IgD-negative memory B cell (primary cell): ENCODE measurements around the gene SPARC. TPM values are rescaled to one million over a fixed set of nuclear protein-coding genes. Genes with fewer than 3 reads are reported as not detected.
"Not testable (repeated sequence)": the region's sequence is repeated elsewhere in the genome, so short reads cannot be mapped to it uniquely, and the experiment has no call there.

ENCODE experiments used
- H3K27ac Mint-ChIP-seq, 3 donors: one replicate each; pipeline ENCODE4 v1.8.0; 2020 to 2022; ENCODE audit warnings: mild to moderate bottlenecking in 3 of 3, mixed read lengths in 3 of 3, moderate library complexity in 1 of 3
- H3K27me3 Mint-ChIP-seq: one replicate; pipeline ENCODE4 v1.8.0; 2021; ENCODE audit warnings: mixed read lengths
- H3K36me3 Mint-ChIP-seq: one replicate; pipeline ENCODE4 v1.8.0; 2020; ENCODE audit warnings: mild to moderate bottlenecking, mixed read lengths
- H3K4me1 Mint-ChIP-seq, 3 donors: one replicate each; pipeline ENCODE4 v1.8.0; 2020 to 2022; ENCODE audit warnings: mixed read lengths in 3 of 3, mild to moderate bottlenecking in 1 of 3
- H3K4me3 Mint-ChIP-seq, 4 donors: one replicate each; pipeline ENCODE4 v1.8.0; 2020 to 2022; ENCODE audit warnings: mild to moderate bottlenecking in 4 of 4, mixed read lengths in 4 of 4, moderate library complexity in 3 of 4
- H3K9me3 Mint-ChIP-seq, 3 donors: one replicate each; pipeline ENCODE4 v1.8.0; 2020 to 2021; ENCODE audit warnings: mixed read lengths in 3 of 3, mild to moderate bottlenecking in 1 of 3
- polyA plus RNA-seq: library from polyadenylated mRNA; unstranded; fragments of 300-500 nt; fragmentation: Illumina TruSeq; gene quantifications from one replicate; pipeline ENCODE4 v1.2.3, GENCODE V29; 2021

SPARC gene
- polyA plus RNA-seq, 1 donor from 2014 or later = 16.1 TPM

DNA sequence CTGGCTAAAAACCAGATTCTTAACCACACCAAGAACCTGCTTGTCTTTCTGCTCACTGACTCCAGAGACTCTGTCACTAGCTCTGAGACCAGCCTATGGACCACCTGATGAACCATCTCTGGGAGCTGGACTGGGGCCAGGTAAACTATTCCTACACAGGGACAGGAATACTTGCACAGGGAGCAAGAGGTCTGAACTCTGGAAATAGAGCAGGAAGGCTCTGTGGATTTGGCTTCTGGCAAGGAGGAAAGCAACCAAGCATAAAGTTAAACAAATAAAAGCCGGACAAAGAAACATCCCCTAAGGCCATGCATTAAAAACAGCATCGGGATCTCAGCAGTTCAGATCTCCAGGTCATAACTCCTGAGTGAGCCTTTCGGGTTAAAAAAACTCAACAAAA is 5.6 kb upstream of the SPARC start:
- Mint-ChIP-seq H3K27ac (no peak overlapping the region), H3K36me3 (peaks cover 2% of the 10 kb centered on the region), H3K4me1 (no peaks in the 10 kb centered on the region), H3K9me3 (peaks cover 0 to 1% (median 0%) of the 10 kb centered on the region in 3 donors), H3K27me3 (peaks cover 18% of the 10 kb centered on the region), H3K4me3 (no peak overlapping the region)

DNA sequence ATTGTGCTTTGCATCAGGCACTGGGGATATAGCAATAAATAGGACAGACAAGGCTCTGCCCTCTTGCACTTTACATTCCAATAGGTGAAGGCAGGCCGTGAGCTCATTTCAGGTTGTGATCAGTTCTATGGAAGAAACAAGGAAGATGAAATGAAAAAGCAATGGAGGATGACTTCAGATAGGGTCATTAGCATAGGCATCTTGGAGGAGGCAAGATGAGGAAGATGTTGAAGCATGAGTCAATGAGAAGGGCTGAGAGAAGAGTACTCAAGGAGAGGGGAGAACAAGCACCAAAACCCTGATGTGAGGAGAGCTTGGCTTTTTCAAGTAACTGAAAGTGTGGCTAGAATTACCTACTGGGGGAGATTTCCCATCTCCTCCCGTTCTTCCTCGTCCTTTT is 5.0 kb upstream of the SPARC start:
- Mint-ChIP-seq H3K27me3 (peaks cover 23% of the 10 kb centered on the region), H3K27ac (no peak overlapping the region)

GRCh38 chr5:151689591-151689990 is 2.9 kb upstream of the SPARC start:
- H3K27me3 Mint-ChIP-seq = peaks cover 31% of the 10 kb centered on the region
- not testable (repeated sequence) for H3K4me1 Mint-ChIP-seq, H3K27ac Mint-ChIP-seq, H3K4me3 Mint-ChIP-seq, H3K36me3 Mint-ChIP-seq, H3K9me3 Mint-ChIP-seq

More for the DNA sequence above, 5.0 kb upstream of the SPARC start:
- H3K4me1 Mint-ChIP-seq = peaks cover 0 to 2% (median 0%) of the 10 kb centered on the region in 3 donors
- H3K9me3 Mint-ChIP-seq = peaks cover 0 to 1% (median 0%) of the 10 kb centered on the region in 3 donors
- no peak overlapping the region for H3K4me3 Mint-ChIP-seq
- peaks cover 2% of the 10 kb centered on the region for H3K36me3 Mint-ChIP-seq

DNA sequence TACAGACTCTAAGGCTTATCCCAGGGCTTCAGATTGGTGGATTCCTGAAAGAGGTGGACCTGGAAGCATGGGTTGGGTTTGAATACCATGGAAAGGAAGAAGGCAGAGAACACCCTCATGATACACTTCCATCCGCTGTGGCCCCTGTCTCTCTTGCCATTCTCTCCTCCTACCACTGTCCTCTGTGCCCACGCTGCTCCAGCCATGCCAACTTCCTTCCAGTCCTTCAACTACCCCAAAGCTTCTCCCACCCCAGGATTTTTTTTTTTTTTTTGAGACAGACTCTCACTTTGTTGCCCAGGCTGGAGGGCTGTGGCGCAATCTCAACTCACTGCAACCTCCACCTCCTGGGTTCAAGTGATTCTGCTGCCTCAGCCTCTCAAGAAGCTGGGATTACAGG is 1.7 kb upstream of the SPARC start:
- Mint-ChIP-seq H3K27me3 (peaks cover 30% of the 10 kb centered on the region), H3K9me3 (peaks cover 0 to 1% (median 0%) of the 10 kb centered on the region in 3 donors), H3K4me3 (peak overlapping the region in 1 of 4 donors; percentile 47), H3K36me3 (no peaks in the 10 kb centered on the region), H3K4me1 (peaks cover 0 to 5% (median 0%) of the 10 kb centered on the region in 3 donors), H3K27ac (no peak overlapping the region)

DNA sequence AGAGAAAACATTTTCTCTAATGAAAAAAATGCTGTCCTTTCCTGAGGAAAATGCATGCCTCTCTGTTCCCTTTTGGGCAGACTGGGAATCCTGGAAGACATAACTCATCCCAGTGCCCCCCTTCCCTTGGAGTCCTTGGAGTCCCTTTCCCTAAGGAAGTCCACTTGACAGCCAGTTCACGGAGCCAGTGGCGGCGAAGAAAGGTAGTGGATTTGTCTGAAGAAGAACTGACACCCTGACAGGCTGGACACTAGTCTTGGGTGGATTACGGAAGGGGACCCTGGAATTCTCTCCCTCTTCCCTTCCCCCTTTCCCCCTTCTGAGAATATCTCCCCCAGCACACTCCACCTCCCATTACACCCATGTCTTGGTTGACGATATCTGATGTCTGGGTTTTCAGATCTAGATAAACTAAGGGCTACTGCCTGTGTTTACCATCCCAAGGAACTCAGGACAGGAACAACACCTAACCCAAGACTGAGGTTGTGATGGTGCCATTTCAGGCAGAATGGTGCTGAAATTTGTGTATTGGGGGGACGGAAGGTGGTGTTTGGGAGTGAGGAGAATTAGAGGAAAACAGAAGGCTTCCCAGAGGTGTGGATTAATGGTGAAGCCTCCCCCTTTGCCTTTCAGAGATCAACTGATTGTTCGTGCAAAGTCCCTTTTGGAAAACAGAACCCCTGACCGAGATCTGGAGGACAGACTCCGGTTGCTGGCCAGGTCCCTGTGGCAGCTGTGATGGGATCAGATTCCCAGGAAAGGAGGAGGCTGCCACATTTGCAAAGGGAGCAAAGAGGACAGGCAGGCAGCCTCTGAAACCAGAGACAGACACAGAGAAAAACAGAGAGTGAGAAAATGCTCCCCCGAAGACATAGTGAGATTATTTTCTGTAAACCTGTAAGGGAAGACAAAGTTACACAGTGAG is 704 bp downstream of the SPARC start:
- Mint-ChIP-seq H3K27ac (no peak overlapping the region), H3K36me3 (no peaks in the 10 kb centered on the region), H3K27me3 (peaks cover 28% of the 10 kb centered on the region), H3K9me3 (no peaks in the 10 kb centered on the region), H3K4me3 (peak overlapping the region in 2 of 4 donors; percentile 70 to 76), H3K4me1 (peaks cover 0 to 5% (median 0%) of the 10 kb centered on the region in 3 donors)

DNA sequence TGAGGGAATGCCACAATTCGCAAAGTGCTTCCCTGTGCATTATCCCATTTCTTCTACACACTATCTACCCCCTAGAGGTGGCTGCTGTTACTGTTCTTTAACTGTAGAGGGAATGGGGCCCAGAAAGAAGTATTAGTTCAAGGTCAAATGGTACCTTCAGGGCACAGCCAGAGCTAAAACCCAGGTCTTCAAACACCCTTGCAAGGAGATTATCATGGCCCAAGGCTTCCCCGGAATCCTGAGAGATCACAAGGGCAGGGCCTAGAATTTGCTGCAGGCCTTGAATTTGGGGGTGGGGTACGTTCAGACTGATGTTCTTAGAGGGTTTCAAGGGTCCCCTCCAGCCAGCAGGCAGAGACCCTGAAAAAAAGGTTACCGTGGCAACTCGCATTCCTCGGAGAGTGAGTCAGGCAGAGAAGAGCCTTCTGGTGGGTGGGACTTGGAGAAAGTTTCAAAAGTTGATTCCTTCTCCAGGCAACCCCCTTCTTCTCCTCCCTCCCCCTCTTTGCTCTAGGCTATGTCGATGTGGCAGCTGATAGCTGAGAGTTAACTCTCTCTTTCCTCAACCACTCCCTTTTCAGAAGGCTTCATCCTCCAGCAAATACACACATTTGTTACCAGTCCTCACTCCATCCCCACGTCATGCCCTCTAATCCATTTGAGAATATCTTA is 1.9 kb downstream of the SPARC start:
- no peak overlapping the region for H3K27ac Mint-ChIP-seq
- H3K27me3 Mint-ChIP-seq = peaks cover 28% of the 10 kb centered on the region
- H3K36me3 Mint-ChIP-seq = no peaks in the 10 kb centered on the region
- H3K4me3 Mint-ChIP-seq = no peak overlapping the region
- H3K4me1 Mint-ChIP-seq = peaks cover 0 to 5% (median 0%) of the 10 kb centered on the region in 3 donors
- H3K9me3 Mint-ChIP-seq = no peaks in the 10 kb centered on the region

DNA sequence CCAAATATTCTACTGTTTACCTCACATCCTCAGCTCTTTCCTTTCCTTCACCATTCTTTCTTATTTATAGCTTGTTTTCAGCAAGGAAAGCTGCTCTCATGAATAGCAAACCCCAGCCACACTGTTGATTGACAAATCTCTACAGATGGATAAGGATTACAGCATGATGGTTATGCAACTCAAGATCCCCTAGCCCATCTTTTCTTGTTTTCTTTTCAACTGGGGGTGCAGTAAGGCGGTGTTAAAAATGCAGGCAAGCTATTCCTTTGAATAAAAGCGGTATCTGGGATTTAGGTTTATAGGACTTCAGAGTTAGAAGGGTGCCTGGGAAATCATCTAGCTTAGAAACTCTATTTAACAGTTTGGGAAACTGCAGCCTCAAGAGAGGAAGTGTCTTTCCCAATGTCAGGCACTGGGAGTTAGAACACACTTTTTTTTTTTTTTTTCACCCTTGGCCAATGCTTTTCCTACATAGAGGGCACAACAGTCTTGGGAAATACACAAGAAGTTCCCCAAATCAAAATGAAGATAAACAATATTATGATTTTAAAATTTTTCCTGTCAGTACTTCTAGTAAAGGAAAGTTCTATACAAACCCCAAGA is 2.6 kb downstream of the SPARC start:
- H3K27ac Mint-ChIP-seq = no peak overlapping the region
- H3K4me3 Mint-ChIP-seq = no peak overlapping the region
- no peaks in the 10 kb centered on the region for H3K9me3 Mint-ChIP-seq
- no peaks in the 10 kb centered on the region for H3K36me3 Mint-ChIP-seq
- H3K4me1 Mint-ChIP-seq = peaks cover 0 to 5% (median 0%) of the 10 kb centered on the region in 3 donors
- H3K27me3 Mint-ChIP-seq = peaks cover 27% of the 10 kb centered on the region

GRCh38 chr5:151683444-151683843 is 3.3 kb downstream of the SPARC start:
- Mint-ChIP-seq H3K27me3 (peaks cover 26% of the 10 kb centered on the region), H3K4me3 (no peak overlapping the region), H3K36me3 (no peaks in the 10 kb centered on the region)

GRCh38 chr5:151682751-151683331 is 3.9 kb downstream of the SPARC start:
- no peak overlapping the region for H3K27ac Mint-ChIP-seq
- no peak overlapping the region for H3K4me3 Mint-ChIP-seq
- no peaks in the 10 kb centered on the region for H3K9me3 Mint-ChIP-seq
- peaks cover 23% of the 10 kb centered on the region for H3K27me3 Mint-ChIP-seq
- H3K4me1 Mint-ChIP-seq = peaks cover 0 to 5% (median 0%) of the 10 kb centered on the region in 3 donors
- H3K36me3 Mint-ChIP-seq = no peaks in the 10 kb centered on the region

More at GRCh38 chr5:151683444-151683843, 3.3 kb downstream of the SPARC start:
- H3K9me3 Mint-ChIP-seq = no peaks in the 10 kb centered on the region
- H3K4me1 Mint-ChIP-seq = peaks cover 0 to 5% (median 0%) of the 10 kb centered on the region in 3 donors
- no peak overlapping the region for H3K27ac Mint-ChIP-seq

DNA sequence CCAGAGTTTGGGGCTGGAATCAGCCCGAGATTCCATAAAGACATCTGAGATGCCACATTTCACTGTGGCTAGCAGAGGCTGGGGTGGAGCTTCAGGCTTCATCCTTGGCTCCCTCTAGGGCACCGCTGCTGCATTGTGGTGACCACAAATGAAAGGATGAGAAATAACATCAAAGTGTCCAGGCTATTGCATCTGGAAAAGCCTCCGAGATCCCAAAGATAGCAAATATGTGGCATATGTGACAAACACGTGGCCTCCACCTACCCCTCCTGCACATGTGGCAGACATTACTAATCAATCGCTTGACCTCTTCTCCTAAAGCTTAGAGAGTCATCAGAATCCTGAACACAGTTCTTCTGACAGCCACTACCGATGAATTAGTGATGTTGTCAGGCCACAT is 4.5 kb downstream of the SPARC start:
- Mint-ChIP-seq H3K4me3 (no peak overlapping the region), H3K36me3 (no peaks in the 10 kb centered on the region), H3K4me1 (peaks cover 0 to 5% (median 0%) of the 10 kb centered on the region in 3 donors), H3K9me3 (no peaks in the 10 kb centered on the region), H3K27me3 (peaks cover 19% of the 10 kb centered on the region), H3K27ac (no peak overlapping the region)

DNA sequence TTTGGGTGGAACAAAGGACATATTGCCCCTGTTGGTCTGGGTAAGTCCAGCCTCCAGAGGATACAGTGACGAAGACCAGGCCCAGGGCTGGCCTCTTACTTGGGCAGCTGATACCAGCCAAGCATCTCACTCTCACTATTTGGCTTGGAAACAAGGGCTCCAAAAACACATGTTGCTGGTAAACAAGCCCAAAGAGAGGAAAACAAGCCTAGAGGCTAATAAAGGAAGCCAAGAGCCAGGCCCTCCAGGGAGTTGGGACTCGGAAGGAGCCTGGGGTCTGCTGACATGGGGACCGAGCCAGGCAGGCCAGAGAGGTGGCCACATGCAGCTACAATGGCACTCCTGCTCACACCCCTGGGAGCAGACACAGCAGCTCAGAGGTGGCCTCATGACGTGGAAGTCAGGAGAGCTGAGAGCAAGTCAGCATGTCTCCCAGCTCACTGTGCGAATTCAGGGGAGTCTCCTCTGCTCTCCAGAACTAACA is 5.7 kb downstream of the SPARC start:
- peaks cover 7% of the 10 kb centered on the region for H3K27me3 Mint-ChIP-seq
- no peaks in the 10 kb centered on the region for H3K9me3 Mint-ChIP-seq
- peaks cover 2% of the 10 kb centered on the region for H3K36me3 Mint-ChIP-seq
- H3K4me1 Mint-ChIP-seq = no peaks in the 10 kb centered on the region
- no peak overlapping the region for H3K27ac Mint-ChIP-seq
- no peak overlapping the region for H3K4me3 Mint-ChIP-seq

- H3K4me3 Mint-ChIP-seq, H3K27me3 Mint-ChIP-seq, H3K27ac Mint-ChIP-seq, H3K36me3 Mint-ChIP-seq, H3K4me1 Mint-ChIP-seq, H3K9me3 Mint-ChIP-seq: not testable (repeated sequence)
Measured at GRCh38 chr5:151680156-151680505, 6.6 kb downstream of the SPARC start.

DNA sequence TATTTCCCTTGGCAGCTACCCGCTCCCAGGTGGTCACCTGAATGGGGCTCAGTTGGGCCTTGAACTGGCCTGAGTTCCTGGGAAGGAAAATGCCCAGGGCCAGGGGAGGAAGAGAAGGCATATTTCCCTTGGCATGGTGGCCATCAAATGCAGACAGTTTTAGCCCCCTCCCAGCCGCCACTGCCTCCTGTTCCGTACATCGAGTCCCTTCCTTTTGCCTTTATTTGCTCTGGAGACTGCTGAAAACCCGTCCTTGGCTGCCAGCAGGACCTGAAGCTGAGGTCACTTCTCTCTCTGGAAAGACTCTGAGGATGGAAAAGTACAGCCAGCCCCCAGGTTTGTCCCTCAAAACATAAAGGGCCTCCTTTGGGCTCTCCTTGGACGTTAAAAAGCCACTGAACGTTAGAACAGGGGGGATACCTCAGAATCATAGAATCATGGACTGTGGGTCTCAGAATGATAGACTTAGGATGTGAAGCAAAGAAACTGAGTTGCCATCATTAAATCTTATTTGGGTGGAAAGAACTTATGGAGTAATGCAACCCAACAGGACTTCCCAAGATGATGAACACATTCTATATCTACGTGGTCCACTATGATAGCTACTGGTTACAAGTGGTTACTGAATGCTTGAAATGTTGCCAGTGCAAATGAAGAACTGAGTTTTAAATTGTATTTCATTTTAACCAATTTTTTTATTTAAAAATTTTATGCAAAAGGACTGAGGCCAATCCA is 7.1 kb downstream of the SPARC start:
- no peak overlapping the region for H3K27ac Mint-ChIP-seq
- H3K36me3 Mint-ChIP-seq = peaks cover 4% of the 10 kb centered on the region
- peaks cover 3% of the 10 kb centered on the region for H3K27me3 Mint-ChIP-seq
- peak overlapping the region in 1 of 4 donors; percentile 31 for H3K4me3 Mint-ChIP-seq
- H3K4me1 Mint-ChIP-seq = no peaks in the 10 kb centered on the region
- no peaks in the 10 kb centered on the region for H3K9me3 Mint-ChIP-seq

GRCh38 chr5:151678713-151679112 is 8.0 kb downstream of the SPARC start:
- Mint-ChIP-seq H3K9me3 (no peaks in the 10 kb centered on the region), H3K27me3 (peaks cover 3% of the 10 kb centered on the region), H3K36me3 (peaks cover 4% of the 10 kb centered on the region), H3K4me3 (no peak overlapping the region), H3K4me1 (no peaks in the 10 kb centered on the region), H3K27ac (no peak overlapping the region)
